GM21576 (cell line): ENCODE results near the gene ZNF550.
A peak's percentile ranks its signal among the peaks of the same experiment; 100 is the strongest.
"Not testable (repeated sequence)": the region's sequence is repeated elsewhere in the genome, so short reads cannot be mapped to it uniquely, and the experiment has no call there.

Source experiments
- ATAC-seq: cut with Tn5 transposase; IDR thresholded peaks from one replicate; pipeline ENCODE4 v1.9.1; 2021; ENCODE audit warnings: mild to moderate bottlenecking, moderate library complexity; ENCODE audit not compliant: unreplicated experiment

ZNF550 gene

DNA sequence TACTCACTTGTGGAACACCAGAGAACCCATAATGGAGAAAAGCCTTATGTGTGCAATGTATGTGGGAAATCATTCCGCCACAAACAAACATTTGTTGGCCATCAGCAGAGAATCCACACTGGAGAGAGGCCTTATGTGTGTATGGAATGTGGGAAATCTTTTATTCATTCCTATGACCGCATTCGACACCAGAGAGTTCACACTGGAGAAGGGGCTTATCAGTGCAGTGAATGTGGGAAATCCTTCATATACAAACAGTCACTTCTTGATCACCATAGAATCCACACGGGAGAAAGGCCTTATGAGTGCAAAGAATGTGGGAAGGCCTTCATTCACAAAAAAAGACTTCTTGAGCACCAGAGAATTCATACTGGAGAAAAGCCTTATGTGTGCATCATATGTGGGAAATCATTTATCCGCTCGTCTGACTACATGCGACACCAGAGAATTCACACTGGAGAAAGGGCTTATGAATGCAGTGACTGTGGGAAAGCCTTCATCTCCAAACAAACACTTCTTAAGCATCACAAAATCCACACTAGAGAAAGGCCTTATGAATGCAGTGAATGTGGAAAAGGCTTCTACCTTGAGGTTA is 21.6 kb downstream of the ZNF550 start:
- ATAC-seq = no peak

DNA sequence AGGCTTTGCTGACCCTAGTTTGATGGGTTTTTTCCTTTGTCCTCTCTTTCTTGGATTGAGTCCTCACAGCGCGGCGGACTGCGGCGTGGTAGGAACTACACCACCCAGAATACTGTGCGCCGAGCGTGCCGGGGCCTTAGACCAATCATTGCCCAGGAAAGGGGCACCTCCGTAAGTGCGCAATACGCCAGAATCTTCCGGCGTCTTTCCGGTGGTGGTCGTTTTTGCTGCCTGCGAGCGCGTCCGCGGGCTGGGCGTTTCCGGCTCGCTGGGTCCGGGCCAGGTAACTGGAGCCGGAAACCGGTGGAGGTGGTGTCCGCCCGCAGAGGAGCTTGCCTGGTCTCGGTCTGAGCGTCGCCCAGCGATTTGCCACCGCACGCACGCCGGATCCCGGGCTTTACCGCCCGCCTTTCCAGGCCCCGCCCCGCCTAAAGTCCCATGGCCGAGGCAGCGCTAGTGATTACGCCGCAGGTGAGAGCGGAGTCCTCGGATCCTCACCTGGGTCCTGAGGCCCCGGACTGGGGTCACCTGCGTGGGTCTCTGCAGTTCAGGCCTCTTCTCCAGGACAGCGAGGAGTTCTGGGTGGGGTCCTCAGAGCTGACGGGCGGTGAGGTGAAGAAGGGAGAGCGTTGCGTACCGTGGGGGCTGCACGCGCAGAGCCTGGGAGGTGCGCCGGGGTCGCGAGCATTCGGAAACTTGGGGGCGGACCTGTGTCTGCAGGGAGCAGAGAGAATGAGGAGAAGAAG is 32.4 kb downstream of the ZNF550 start, which contains the start of gene ZNF549:
ZNF549 (plus strand) TSS at position 221 of the 746 bp plus-strand sequence; CDS start at position 439, 218 bp downstream.
- ATAC-seq = peak; percentile 97

DNA sequence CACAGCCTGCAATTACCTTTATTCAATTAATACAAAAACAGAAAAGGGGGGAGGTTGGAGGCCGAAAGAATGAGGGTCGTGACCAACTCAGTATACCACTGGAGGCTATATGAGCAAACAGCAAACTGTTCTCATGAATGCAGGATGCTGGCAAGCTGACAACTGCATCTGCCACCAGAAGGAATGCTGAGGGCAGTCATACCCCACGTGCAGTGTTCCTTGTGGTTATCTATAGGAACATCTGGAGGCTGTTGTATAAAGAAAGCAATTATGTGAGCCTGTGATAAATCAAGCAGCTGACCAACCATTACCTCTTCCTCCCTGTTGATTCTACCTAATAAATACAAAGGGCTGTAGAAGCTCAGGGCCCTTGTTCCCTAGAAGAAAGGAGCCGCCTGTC is 41.6 kb downstream of the ZNF550 start:
- not testable (repeated sequence) for ATAC-seq

DNA sequence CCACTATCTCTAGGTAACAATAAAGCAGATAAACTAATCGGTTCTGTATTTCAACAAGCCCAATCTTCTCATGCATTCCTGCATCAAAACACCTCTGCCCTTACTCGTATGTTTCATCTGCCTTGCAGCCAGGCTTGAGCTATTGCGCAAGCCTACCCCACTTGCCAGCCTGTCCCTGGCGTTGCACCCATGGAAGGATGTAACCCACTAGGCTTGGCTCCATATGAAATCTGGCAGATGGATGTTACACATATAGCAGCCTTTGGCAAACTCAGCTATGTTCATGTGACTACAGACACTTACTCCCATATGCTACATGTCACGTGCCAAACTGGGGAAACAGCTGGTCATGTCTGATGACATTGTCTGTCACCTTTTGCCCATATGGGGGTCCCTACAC is 44.4 kb downstream of the ZNF550 start:
- ATAC-seq = no peak

DNA sequence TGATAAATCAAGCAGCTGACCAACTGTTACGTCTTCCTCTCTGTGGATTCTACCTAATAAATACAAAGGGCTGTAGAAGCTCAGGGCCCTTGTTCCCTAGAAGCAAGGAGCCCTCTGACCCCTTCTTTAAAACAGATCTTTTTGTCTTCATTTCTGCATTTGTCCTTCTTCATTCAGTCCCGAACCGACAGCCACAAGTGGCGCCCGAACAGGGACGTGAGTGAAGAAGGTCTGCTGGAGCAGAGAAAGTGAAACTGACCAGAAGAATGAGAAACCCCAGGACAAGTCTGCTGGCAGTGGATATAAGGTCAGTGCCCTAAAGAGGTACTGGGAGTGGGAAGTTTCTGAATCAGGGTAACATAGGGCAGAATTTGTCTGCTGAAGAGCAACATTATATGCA is 46.8 kb downstream of the ZNF550 start:
- no peak for ATAC-seq

DNA sequence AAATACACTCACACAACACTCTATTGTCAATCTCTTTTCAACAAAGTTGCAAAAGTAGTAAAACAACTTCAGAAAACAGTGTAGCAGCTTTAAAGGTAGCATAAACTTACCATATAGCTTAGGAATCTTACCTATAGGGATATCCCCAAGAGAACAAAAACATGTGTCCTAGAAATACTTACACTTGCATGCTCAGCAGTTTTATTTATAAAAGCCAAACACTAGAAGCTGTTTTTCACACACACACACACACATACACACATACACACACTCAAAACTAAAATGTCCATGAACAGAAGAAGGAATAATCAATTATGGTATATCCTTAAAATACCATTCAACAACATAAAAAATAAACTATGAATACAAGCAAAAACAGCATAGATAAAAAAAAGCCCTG is 48.2 kb downstream of the ZNF550 start:
- no peak for ATAC-seq

DNA sequence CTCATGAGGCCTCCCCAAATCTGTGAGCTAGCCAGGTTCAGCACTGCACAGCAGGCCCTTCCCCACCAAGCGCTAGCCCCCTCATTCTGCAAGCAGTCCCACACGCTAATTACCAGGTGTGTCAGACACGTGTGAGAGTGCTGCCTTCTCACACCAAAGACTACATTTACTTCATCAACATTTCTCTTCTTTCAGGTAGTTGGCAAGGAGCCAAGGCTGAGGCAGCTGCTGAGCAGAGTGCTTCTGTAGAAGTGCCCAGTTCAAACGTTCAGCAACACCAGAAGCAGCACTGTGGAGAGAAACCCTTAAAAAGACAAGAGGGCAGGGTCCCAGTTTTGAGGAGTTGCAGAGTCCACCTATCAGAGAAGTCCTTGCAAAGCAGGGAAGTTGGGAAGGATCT is 53.5 kb downstream of the ZNF550 start:
- no peak for ATAC-seq

DNA sequence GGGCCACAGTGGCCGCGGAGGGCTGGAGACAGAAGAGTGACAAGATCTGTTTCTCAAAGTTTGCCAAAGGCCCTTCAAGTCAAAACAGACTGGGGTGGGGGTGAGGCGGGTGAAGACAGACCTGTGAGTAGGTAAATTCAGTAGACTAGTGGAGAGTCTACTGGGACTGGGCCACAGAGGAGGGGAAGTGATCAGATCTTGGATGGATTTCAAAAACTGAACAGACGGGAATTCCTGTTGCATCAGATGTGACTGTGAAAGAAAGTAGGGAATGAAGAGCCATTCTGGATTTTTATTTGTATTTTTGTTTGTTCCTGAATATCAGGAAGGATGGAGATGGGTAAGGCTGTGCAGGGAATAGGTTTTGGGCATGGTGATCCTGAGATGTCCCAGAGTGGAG is 59.3 kb downstream of the ZNF550 start:
- ATAC-seq = peak; percentile 8

DNA sequence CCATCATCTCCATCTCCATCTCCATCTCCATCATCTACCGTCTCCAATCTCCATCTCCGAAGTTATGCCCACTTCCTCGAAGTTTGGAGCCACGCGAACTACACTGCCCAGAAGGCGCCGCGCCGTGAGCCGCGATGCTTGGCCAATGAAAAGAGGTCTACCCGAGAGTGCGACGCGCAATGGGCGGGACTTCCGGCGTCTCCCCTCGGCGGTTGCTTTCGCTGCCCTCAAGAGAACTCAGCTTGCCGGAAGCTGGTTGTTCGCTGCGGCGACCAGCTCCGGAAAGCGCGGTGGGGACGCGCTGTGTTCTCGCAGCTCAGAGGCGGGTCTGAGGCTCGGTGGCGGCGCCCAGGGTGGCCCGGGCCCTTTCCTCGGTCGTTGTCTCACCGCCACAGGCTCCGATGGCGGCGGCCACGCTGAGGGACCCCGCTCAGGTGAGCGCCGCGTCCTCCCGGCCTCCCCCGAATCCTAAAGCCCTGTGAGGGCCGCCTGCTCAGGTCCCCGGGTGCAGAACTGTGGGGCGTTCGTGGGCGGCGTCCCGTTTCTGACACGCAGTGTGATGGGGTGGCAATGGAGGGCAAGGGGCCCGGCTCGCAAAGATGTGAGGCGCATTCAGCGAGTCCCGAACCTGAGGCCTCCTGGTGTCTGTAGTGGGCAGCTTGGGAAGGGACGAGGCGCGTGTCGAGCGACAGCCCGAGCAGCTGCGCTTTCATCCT is 59.8 kb downstream of the ZNF550 start, which contains the start of gene ZNF773:
ZNF773 (plus strand) TSS at position 259 of the 716 bp plus-strand sequence; CDS start at position 402, 143 bp downstream.
- peak; percentile 100 for ATAC-seq

DNA sequence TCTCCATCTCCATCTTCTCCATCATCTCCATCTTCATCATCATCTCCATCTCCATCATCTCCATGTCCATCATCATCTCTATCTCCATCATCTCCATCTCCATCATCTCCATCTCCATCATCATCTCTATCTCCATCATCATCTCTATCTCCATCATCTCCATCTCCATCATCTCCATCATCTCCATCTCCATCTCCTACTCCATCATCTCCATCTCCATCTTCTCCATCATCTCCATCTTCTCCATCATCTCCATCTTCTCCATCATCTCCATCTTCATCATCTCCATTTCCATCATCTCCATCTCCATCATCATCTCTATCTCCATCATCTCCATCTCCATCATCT is 60.4 kb downstream of the ZNF550 start:
- not testable (repeated sequence) for ATAC-seq

DNA sequence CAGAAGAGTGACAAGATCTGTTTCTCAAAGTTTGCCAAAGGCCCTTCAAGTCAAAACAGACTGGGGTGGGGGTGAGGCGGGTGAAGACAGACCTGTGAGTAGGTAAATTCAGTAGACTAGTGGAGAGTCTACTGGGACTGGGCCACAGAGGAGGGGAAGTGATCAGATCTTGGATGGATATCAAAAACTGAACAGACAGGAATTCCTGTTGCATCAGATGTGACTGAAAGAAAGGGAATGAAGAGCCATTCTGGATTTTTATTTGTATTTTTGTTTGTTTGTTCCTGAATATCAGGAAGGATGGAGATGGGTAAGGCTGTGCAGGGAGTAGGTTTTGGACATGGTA is 71.4 kb downstream of the ZNF550 start:
- ATAC-seq = not testable (repeated sequence)

DNA sequence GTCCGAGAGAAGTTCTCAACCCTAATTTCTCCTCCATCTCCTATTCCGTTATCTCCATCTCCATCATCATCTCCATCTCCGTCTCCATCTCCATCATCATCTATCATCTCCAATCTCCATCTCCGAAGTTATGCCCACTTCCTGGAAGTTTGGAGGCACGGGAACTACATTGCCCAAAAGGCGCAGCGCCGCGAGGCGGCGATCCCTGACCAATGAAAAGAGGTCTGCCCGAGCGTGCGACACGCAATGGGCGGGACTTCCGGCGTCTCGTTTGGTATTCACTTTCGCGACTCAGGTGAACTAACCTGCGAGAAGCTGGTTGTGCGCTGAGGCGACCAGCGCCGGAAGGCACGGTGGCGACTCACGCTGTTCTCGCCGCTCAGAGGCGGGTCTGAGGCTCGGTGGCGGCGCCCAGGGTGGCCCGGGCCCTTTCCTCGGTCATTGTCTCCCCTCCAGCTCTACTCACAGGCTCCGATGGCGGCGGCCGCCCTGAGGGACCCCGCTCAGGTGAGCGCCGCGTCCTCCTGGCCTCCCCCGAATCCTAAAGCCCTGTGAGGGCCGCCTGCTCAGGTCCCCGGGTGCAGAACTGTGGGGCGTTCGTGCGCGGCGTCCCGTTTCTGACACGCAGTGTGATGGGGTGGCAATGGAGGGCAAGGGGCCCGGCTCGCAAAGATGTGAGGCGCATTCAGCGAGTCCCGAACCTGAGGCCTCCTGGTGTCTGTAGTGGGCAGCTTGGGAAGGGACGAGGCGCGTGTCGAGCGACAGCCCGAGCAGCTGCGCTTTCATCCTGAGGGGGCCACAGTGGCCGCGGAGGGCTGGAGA is 72.0 kb downstream of the ZNF550 start, which contains the start of gene ZNF419:
ZNF419 (plus strand) TSS at position 274 of the 822 bp plus-strand sequence; CDS start at position 475, 201 bp downstream.
- peak; percentile 95 for ATAC-seq
